Measurements from ENCODE around the gene ARHGAP27.
"Not testable (repeated sequence)": the region's sequence is repeated elsewhere in the genome, so short reads cannot be mapped to it uniquely, and the experiment has no call there.

GRCh38 chr17:45449708-45450329, 17.1 kb upstream of the ARHGAP27 start:
- TF ChIP-seq ZNF274 (IDR thresholded peaks at IDR 0.05; ENCODE audit: low read depth, low read length); YY1 (IDR thresholded peaks at IDR 0.05; ENCODE audit: insufficient read depth, insufficient read length): not testable (repeated sequence)
